GM06990 (cell line): ENCODE measurements around the gene HIC1.

Source experiments
- DNase-seq: peaks from one replicate; pipeline ENCODE4 v3.0.0-alpha.2; 2011; ENCODE audit not compliant: insufficient read length; ENCODE audit errors: extremely low read depth
- H3K27me3 ChIP-seq: replicated peaks from 2 replicates; pipeline ENCODE4 v1.6.0; 2011; ENCODE audit warnings: low read length; ENCODE audit not compliant: control insufficient read depth, insufficient read depth
- H3K36me3 ChIP-seq: 2 replicates; pipeline ENCODE4 v1.5.1; 2011; ENCODE audit warnings: low read length; ENCODE audit not compliant: control insufficient read depth, insufficient read depth
- H3K4me3 ChIP-seq: replicated peaks from 2 replicates; pipeline ENCODE4 v1.5.1; 2011; ENCODE audit warnings: low read depth, mild to moderate bottlenecking, control low read depth, low read length
- CTCF ChIP-seq: IDR thresholded peaks from 2 replicates; pipeline ENCODE4 v1.5.1; 2011; ENCODE audit warnings: low read length, control low read depth, mild to moderate bottlenecking, inconsistent platforms; ENCODE audit not compliant: insufficient read depth, poor library complexity, severe bottlenecking

HIC1 gene

DNA sequence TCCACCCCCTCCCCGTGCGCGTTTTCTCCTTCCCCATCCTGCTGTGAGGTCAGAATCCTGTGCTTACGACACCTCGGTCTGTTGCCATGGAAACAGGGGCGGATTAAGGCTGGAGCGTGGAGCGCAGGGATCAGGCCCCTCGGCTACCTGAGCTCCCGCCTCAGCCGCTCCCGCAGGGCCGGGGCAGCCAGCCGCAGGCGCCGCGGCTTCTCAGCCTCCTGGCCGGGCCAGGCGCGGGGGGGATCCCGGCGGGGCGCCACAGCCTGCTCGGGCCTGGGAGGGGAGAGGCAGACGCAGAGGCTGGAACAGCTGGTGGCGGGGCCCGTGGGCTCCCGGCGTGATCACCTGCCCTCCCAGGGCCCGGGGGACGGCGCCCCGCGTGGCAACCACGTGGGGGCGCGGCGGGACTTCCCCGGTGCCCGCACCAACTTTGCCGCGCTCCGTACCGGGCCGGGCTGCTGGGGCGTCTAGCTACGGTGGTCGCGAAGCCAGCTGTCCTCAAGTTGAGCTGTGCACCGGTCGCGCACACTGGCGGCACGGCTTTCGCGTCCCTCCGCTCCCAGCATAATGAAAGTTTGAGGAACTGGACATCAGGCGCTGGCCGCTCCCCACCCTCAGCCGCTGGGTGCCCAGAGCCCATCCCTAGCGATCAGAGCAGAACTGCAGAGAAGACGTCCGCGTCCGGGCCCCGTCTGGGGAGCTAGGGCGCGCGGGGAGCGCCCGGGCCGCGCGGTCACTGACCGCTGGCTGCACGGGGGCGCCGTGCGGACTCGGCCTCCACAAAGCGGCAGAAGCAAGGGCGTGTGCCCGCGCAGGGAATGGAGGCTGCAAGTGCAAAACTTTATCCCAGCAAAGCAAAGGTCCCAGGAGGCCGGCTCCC is 31.0 kb upstream of the HIC1 start:
- Histone ChIP-seq H3K4me3 (no peak overlapping the region), H3K36me3 (no peaks in the 10 kb centered on the region), H3K27me3 (peaks cover 3% of the 10 kb centered on the region)
- no peak for TF ChIP-seq CTCF
- DNase-seq: no peak

- DNase-seq: no peak
- Histone ChIP-seq H3K27me3 (peaks cover 4% of the 10 kb centered on the region), H3K36me3 (no peaks in the 10 kb centered on the region), H3K4me3 (peak overlapping the region; percentile 39; the same call in 1 of the 2 replicates)
- no peak for TF ChIP-seq CTCF
Observed at GRCh38 chr17:2024572-2025219, 30.2 kb upstream of the HIC1 start.

DNA sequence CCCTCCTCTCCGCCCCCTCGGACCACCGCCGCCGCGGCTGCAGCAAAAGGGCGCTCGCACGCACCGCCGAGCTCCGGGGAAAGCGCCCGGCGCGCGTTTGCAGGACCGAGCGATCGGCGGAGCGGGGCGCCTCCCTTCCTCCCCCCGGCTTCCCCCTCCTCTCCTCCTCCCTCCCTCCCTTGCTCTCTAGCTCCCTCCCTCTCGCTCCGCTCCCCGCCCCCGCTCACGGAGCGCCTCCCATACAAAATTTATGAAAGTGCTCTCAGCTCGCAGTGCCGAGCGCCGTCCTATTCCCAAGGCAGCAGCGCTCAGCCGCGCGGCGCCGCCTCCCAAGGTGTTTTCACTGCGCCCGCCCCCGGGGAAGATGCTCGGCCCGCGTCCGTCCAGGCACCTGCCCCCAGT is 29.7 kb upstream of the HIC1 start, which contains the start of gene RTN4RL1:
Gene RTN4RL1, minus strand, starts transcription at position 115 of the 402 bp plus-strand sequence. CDS start 469 bp downstream, outside the sequence.
- Histone ChIP-seq H3K27me3 (peaks cover 4% of the 10 kb centered on the region), H3K4me3 (peak within 1 kb of the TSS; percentile 39), H3K36me3 (no peaks in the 10 kb centered on the region)
- TF ChIP-seq CTCF: no peak
- DNase-seq: peak; percentile 45

DNA sequence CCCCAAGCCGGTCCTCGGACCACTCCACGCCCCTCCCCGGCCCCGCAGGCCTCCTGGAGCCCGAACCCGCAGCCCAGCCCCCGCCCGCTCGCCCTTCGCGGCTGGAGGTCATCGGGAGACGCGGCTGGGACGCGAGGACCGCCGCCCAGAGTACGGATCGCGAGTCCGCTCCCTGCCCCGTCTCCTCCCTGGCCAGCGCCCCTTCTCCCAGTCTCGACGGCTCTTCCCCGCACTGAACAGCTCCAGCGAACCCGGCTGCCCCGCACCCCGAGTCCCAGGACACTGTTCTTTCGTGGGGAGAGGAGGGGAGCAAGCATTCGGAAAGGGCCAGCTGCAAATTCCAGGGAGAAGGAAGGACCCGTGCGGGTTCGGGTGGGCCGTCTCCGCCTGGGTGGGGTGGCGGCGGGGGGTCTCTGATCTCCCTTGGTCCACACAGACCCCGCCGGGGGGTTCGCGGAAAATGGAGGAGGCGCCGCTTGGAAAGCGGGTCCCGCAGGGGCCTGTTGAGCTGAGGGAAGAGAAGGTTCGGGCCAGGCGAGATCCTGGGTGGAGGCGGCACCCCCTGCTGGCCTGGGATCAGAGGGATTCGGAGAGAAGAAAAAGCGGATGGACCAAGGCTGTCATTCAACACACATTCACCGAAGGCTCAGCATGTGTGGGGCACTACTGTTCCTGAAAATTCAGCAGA is 29.1 kb upstream of the HIC1 start:
- TF ChIP-seq CTCF: peak; percentile 31
- Histone ChIP-seq H3K27me3 (peaks cover 4% of the 10 kb centered on the region), H3K36me3 (no peaks in the 10 kb centered on the region), H3K4me3 (peak overlapping the region; percentile 39)
- no peak for DNase-seq

- TF ChIP-seq CTCF: no peak
- H3K27me3 ChIP-seq: peaks cover 4% of the 10 kb centered on the region
- no peak for DNase-seq
Observed at GRCh38 chr17:2027528-2028233, 27.2 kb upstream of the HIC1 start.

More at GRCh38 chr17:2027528-2028233, 27.2 kb upstream of the HIC1 start:
- Histone ChIP-seq H3K36me3 (no peaks in the 10 kb centered on the region), H3K4me3 (no peak overlapping the region)
